Measurements from ENCODE around the gene PRKAR2B.
"Not testable (repeated sequence)": the region's sequence is repeated elsewhere in the genome, so short reads cannot be mapped to it uniquely, and the experiment has no call there.

The PRKAR2B gene

GRCh38 chr7:107080533-107080932, 36.0 kb downstream of the PRKAR2B start:
- H3K27ac ChIP-seq: no peak overlapping the region
- TF ChIP-seq CTCF (IDR thresholded peaks at IDR 0.05): no peak
- no peak for TF ChIP-seq ZFX (IDR thresholded peaks at IDR 0.05; ENCODE audit: borderline replicate concordance)

- TF ChIP-seq ZFX (IDR thresholded peaks at IDR 0.05; ENCODE audit: borderline replicate concordance): no peak
- no peak for TF ChIP-seq CTCF (IDR thresholded peaks at IDR 0.05)
Measured at GRCh38 chr7:107085180-107085579, 40.7 kb downstream of the PRKAR2B start.

GRCh38 chr7:107089627-107090026, 45.1 kb downstream of the PRKAR2B start:
- TF ChIP-seq CTCF (IDR thresholded peaks at IDR 0.05): no peak
- no peak for TF ChIP-seq ZFX (IDR thresholded peaks at IDR 0.05; ENCODE audit: borderline replicate concordance)
- no peak overlapping the region for H3K27ac ChIP-seq

More at GRCh38 chr7:107085180-107085579, 40.7 kb downstream of the PRKAR2B start:
- no peak overlapping the region for H3K27ac ChIP-seq

- TF ChIP-seq ZFX (IDR thresholded peaks at IDR 0.05; ENCODE audit: borderline replicate concordance): no peak
- no peak for TF ChIP-seq CTCF (IDR thresholded peaks at IDR 0.05)
- H3K27ac ChIP-seq: no peak overlapping the region
Measured at GRCh38 chr7:107090457-107090856, 46.0 kb downstream of the PRKAR2B start.

GRCh38 chr7:107091306-107091705, 46.8 kb downstream of the PRKAR2B start:
- H3K27ac ChIP-seq: no peak overlapping the region
- no peak for TF ChIP-seq ZFX (IDR thresholded peaks at IDR 0.05; ENCODE audit: borderline replicate concordance)
- TF ChIP-seq CTCF (IDR thresholded peaks at IDR 0.05): no peak

- not testable (repeated sequence) for H3K27ac ChIP-seq
Measured at GRCh38 chr7:107093671-107094070, 49.2 kb downstream of the PRKAR2B start.

- not testable (repeated sequence) for H3K27ac ChIP-seq
Measured at GRCh38 chr7:107099154-107099553, 54.6 kb downstream of the PRKAR2B start.

GRCh38 chr7:107100824-107101223, 56.3 kb downstream of the PRKAR2B start:
- no peak overlapping the region for H3K27ac ChIP-seq
- no peak for TF ChIP-seq CTCF (IDR thresholded peaks at IDR 0.05)
- TF ChIP-seq ZFX (IDR thresholded peaks at IDR 0.05; ENCODE audit: borderline replicate concordance): no peak
